ENCODE results near the gene IRF9. TPM values are rescaled to one million over a fixed set of nuclear protein-coding genes. Genes with fewer than 3 reads are reported as not detected.
A peak's percentile ranks its signal among the peaks of the same experiment; 100 is the strongest.

IRF9 gene
- total and polyA plus RNA-seq, 5 donors: 44.5 to 103 (median 54.1) TPM

DNA sequence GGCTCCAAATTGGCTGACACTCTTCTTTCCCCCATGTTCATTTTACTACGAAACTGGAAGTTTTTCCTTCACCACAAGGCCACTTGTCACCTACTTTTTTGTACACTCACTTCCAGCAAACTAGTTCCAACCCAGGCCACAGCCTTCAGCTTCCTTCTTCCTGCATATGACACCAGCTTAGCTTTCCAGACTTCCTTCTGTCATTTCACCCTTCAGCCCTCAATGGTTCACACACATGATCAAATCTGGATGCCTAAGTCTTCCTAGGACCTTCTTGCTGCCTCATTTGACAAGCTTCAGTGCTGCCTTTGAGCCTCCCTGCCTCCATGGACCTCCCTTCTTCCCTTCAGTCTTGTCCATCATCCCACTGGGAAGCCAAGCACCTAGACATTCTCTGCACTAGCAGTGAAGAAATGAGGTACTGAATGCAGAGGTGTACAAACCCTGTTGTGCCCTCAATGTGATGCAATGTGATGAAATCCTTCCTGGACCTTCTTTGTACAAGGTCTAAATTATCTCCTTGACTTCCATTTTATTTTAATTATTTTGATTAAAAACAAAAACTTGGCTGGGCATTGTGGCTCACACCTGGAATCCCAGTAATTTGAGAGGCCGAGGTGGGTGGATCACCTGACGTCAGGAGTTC is 6.5 kb downstream of the IRF9 start:
- WGBS: 77% methylated on average over 3 of the region's 3 CpGs
- Histone ChIP-seq H3K4me1 (ENCODE audit: control insufficient read depth, insufficient read depth, low read length) (peaks cover 3% of the 10 kb centered on the region), H3K9me3 (ENCODE audit: control insufficient read depth, low read length) (no peaks in the 10 kb centered on the region), H3K27me3 (ENCODE audit: control insufficient read depth, insufficient read depth) (no peaks in the 10 kb centered on the region), H3K27ac (ENCODE audit: low read length) (no peak overlapping the region), H3K4me3 (ENCODE audit: low read length) (no peak overlapping the region)
- intact Hi-C loops (cut with DNase I): no loop called here
- ATAC-seq: no peak
- no peak for DNase-seq

DNA sequence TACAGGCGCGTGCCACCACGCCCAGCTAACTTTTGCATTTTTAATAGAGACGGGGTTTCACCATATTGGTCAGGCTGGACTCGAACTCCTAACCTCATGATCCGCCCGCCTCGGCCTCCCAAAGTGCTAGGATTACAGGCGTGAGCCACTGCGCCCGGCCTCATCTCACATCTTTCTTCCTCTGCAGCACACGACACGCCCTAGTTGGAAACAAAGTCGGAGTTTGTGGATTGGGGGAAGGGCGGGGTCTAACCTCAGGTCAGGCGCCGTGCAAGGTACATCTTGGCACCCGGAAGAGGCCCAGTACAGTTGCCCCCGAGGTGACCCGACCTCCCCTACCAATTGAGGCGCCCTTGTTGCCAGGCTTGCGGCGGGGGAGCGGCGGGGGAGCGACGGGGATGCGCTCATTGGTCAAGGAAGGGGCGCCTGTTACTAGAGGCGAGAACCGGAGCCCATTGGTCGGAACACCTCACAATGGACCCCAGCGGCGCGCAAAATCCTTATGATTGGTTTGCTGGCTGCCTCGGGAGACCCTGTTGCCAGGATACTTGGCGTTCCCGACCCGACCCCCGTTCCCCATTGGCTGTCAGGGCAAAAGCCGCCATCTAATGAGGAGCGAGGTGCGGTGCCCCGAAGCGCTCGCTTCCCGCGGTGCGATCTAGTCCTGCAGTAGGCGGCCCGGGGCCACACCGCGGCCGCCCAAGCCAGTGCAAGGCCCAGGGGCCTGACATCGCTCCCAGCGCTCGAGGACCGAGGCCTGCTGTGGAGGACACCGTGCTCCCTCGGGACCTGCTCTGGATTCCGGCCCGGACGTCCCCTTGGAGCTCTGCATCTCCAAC is 10.6 kb downstream of the IRF9 start, which contains the start of gene REC8:
REC8 (plus strand) TSS at position 659 of the 839 bp plus-strand sequence. CDS start 473 bp downstream, outside the sequence.
- DNase-seq (peak; percentile 77 to 92 (median 91)), ATAC-seq (peak; percentile 82 to 86)
- Histone ChIP-seq H3K4me1 (ENCODE audit: control insufficient read depth, insufficient read depth, low read length) (no peaks in the 10 kb centered on the region), H3K9me3 (ENCODE audit: control insufficient read depth, low read length) (no peaks in the 10 kb centered on the region), H3K4me3 (ENCODE audit: low read length) (no peak within 1 kb of the TSS), H3K27me3 (ENCODE audit: control insufficient read depth, insufficient read depth) (no peaks in the 10 kb centered on the region), H3K27ac (ENCODE audit: low read length) (no peak within 1 kb of the TSS)
- intact Hi-C loops (cut with DNase I): no loop called here
- 14% methylated on average over 63 of the region's 63 CpGs for WGBS

DNA sequence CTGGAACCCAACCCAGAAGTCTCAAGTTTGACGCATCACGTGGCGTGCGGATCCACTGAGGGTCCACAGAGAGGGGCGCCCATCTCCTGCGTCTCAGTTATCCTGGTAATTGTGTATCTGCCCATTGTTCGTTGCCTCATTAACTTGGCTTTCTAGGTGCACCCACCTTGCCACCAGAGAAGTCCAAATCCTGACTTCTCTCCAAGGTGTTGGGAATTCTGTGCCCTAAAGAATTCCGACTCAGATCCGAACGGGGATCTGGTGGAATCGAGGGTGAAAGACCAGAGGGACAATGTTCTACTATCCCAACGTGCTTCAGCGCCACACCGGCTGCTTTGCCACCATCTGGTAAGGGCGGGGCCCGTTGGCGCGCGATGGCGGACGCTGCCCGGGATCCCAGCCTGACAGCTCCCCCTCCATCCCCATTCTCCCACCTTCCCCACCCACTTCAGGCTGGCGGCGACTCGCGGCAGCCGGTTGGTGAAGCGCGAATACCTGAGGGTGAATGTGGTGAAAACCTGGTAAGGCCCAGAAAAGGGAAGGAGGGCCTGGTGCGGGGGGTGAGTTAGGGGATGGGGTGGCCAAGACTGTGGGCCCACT is 11.3 kb downstream of the IRF9 start:
- H3K27ac ChIP-seq (ENCODE audit: low read length): no peak overlapping the region
- ATAC-seq: peak in 1 of 2 donors; percentile 3

DNA sequence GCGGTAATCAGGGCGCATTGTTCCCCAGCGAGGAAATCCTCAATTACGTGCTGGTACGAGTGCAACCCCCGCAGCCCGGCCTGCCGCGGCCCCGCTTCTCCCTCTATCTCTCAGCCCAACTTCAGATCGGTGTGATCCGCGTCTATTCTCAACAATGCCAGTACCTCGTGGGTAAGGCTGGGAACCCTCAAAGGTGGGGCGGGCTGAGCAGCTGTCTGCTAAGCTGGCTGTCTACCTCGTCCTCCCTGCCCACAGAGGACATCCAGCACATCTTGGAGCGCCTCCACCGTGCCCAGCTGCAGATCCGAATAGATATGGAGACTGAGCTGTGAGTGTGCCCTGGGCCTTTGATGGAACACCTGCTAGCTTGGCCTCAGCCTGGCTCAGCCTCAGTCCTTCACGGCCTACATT is 11.8 kb downstream of the IRF9 start:
- H3K9me3 ChIP-seq (ENCODE audit: control insufficient read depth, low read length): no peaks in the 10 kb centered on the region
- no peaks in the 10 kb centered on the region for H3K27me3 ChIP-seq (ENCODE audit: control insufficient read depth, insufficient read depth)
- no peak for ATAC-seq
- no peak overlapping the region for H3K27ac ChIP-seq (ENCODE audit: low read length)
- 72% methylated on average over 20 of the region's 20 CpGs for WGBS
- no peak overlapping the region for H3K4me3 ChIP-seq (ENCODE audit: low read length)
- intact Hi-C loops (cut with DNase I): no loop called here
- peak in 2 of 3 donors; percentile 16 to 43 for DNase-seq
- no peaks in the 10 kb centered on the region for H3K4me1 ChIP-seq (ENCODE audit: control insufficient read depth, insufficient read depth, low read length)

More for the DNA sequence above, 11.3 kb downstream of the IRF9 start:
- 33% methylated on average over 30 of the region's 30 CpGs for WGBS
- Histone ChIP-seq H3K27me3 (ENCODE audit: control insufficient read depth, insufficient read depth) (no peaks in the 10 kb centered on the region), H3K9me3 (ENCODE audit: control insufficient read depth, low read length) (no peaks in the 10 kb centered on the region), H3K4me1 (ENCODE audit: control insufficient read depth, insufficient read depth, low read length) (no peaks in the 10 kb centered on the region), H3K4me3 (ENCODE audit: low read length) (no peak overlapping the region)
- intact Hi-C loops (cut with DNase I): no loop called here
- DNase-seq: peak in 2 of 3 donors; percentile 31 to 61

DNA sequence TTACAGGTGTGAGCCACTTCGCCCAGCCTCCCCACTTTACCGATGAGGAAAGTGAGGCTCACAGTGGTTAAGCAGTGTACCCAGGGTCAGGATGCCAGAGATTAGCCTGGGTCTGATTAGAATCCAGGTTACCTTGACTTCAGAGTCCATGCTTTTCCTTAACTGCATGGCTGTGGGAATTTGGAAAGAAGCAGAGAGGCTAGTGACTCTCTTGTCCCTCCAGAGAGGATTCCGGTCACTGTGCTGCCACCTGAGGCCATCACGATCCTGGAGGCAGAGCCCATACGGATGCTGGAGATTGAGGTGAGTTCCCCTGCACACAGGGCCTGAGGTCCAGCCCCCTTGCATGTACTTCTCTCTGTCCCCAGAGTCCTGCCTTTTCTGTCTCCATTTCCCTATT is 15.5 kb downstream of the IRF9 start:
- Histone ChIP-seq H3K9me3 (ENCODE audit: control insufficient read depth, low read length) (no peaks in the 10 kb centered on the region), H3K27me3 (ENCODE audit: control insufficient read depth, insufficient read depth) (no peaks in the 10 kb centered on the region), H3K4me3 (ENCODE audit: low read length) (no peak overlapping the region), H3K27ac (ENCODE audit: low read length) (no peak overlapping the region), H3K4me1 (ENCODE audit: control insufficient read depth, insufficient read depth, low read length) (no peaks in the 10 kb centered on the region)
- intact Hi-C loops (cut with DNase I): no loop called here
- DNase-seq (peak in 1 of 3 donors; percentile 13), ATAC-seq (no peak)
- 97% methylated on average over 5 of the region's 5 CpGs for WGBS

DNA sequence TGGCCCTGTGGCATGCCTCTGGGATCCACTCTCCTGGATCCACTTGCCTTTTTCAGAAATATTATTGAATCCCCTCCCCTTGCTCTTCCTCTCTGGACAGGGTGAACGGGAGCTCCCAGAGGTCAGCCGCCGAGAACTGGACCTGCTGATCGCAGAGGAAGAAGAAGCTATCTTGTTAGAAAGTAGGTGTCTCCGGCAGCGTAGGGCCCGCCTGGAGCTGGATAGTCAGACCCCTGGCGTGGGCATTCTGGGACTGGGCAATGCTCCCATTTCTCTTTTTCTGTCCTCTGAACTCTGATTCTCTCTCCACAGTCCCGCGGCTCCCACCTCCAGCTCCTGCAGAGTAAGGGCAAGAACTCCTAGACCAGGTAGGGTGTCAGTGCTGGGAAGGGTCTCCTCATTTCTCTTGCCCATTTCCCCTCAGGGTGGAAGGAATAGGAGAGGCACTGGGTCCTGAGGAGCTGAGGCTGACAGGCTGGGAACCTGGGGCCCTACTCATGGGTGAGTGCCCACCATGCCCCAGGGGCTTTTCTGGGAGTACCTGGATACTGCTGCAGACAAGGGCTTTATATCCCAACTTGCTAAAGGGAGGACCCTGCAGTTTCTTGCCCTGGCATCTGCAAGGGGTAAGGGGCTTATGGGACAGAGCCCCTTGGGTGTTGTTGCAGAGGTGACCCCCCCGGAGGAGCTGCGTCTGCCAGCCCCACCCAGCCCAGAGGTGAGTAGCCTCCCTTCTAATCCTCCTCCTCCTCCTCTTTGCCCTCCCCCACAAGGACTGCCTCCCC is 16.2 kb downstream of the IRF9 start:
- 91% methylated on average over 12 of the region's 12 CpGs for WGBS
- intact Hi-C loops (cut with DNase I): no loop called here

DNA sequence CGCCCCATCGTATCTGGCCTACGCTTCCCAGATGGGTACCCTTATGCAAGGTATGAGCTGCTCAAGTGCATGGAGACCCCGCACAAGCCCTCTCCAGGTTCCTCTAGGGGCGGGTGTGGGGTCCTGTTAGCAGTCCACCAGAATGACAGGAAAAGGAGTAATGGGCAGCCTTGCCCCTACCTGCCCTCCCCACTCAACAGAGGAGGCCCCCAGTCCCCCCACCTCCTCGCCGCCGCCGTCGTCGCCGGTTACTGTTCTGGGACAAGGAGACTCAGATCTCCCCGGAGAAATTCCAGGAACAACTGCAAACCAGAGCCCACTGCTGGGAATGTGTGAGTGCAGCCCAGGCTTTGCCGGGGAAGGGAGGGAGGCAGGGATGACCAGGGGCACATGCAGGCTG is 16.8 kb downstream of the IRF9 start:
- no peaks in the 10 kb centered on the region for H3K4me1 ChIP-seq (ENCODE audit: control insufficient read depth, insufficient read depth, low read length)
- no peaks in the 10 kb centered on the region for H3K9me3 ChIP-seq (ENCODE audit: control insufficient read depth, low read length)
- 92% methylated on average over 14 of the region's 14 CpGs for WGBS
- no peak overlapping the region for H3K4me3 ChIP-seq (ENCODE audit: low read length)
- intact Hi-C loops (cut with DNase I): no loop called here
- DNase-seq (peak in 2 of 3 donors; percentile 21 to 40), ATAC-seq (no peak)
- no peaks in the 10 kb centered on the region for H3K27me3 ChIP-seq (ENCODE audit: control insufficient read depth, insufficient read depth)
- no peak overlapping the region for H3K27ac ChIP-seq (ENCODE audit: low read length)

More for the DNA sequence above, 16.2 kb downstream of the IRF9 start:
- Histone ChIP-seq H3K27me3 (ENCODE audit: control insufficient read depth, insufficient read depth) (no peaks in the 10 kb centered on the region), H3K27ac (ENCODE audit: low read length) (no peak overlapping the region), H3K4me1 (ENCODE audit: control insufficient read depth, insufficient read depth, low read length) (no peaks in the 10 kb centered on the region), H3K4me3 (ENCODE audit: low read length) (no peak overlapping the region), H3K9me3 (ENCODE audit: control insufficient read depth, low read length) (no peaks in the 10 kb centered on the region)
- peak in 2 of 3 donors; percentile 45 to 47 for DNase-seq
- ATAC-seq: no peak

DNA sequence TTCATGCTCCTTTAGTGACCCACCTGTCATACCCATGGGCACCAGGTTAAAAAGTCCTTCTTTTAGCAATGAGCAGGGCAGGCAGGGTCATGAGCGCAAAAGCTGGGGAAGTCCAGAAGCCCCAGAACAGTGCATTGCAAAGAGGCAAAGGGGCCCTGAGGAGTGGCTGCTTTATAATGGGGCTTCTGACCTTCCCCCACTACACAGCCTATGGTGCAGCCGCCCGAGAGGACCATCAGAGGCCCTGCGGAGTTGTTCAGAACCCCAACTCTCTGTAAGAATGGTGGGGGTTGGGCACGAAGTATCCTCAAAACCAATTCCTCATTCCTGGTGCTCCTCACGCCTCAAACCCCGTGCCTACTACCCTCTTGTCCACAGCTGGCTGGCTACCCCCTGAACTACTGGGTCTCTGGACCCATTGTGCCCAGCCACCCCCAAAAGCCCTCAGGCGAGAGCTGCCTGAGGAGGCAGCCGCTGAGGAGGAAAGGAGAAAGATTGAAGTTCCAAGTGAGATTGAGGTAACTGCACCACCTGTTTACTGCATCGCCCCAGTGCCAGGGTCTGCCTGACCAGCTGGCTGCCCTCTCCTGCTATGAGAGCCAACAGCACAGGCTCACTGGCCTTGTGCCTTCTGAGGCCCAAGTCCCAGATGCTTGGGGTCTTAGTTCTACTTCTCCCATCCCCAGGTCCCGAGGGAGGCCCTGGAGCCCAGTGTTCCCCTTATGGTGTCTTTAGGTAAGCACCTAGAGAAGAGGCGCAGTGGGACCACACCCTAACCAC is 17.5 kb downstream of the IRF9 start:
- no peak overlapping the region for H3K27ac ChIP-seq (ENCODE audit: low read length)

DNA sequence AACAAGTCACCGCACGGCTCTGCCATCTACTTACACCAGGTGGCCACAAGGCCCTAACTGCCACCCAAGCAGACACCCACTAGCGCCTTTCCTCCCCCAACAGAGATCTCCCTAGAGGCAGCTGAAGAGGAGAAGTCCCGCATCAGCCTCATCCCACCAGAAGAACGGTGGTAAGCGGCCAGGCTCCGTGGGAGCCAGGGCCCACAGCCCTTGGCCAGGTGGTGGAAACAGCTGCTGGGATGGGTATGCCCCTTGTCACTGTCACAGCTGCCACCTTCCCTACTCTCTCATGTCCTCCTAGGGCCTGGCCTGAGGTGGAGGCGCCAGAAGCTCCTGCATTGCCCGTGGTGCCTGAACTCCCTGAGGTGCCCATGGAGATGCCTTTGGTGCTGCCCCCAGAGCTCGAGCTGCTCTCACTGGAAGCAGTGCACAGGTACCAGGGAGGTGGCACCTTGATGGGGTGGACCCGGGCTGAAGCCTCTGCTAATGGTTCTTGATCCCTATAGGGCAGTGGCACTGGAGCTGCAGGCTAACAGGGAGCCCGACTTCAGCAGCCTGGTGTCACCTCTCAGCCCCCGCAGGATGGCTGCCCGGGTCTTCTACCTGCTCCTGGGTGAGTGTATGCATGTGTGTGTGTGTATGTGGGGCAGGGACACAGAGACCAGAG is 18.4 kb downstream of the IRF9 start:
- ATAC-seq (peak in 1 of 2 donors; percentile 1), DNase-seq (peak in 2 of 3 donors; percentile 33 to 48)
- no peaks in the 10 kb centered on the region for H3K27me3 ChIP-seq (ENCODE audit: control insufficient read depth, insufficient read depth)
- H3K4me3 ChIP-seq (ENCODE audit: low read length): no peak overlapping the region
- H3K9me3 ChIP-seq (ENCODE audit: control insufficient read depth, low read length): no peaks in the 10 kb centered on the region
- intact Hi-C loops (cut with DNase I): no loop called here
- WGBS: 90% methylated on average over 14 of the region's 14 CpGs
- H3K4me1 ChIP-seq (ENCODE audit: control insufficient read depth, insufficient read depth, low read length): no peaks in the 10 kb centered on the region
- H3K27ac ChIP-seq (ENCODE audit: low read length): peak overlapping the region; percentile 43

More for the DNA sequence above, 17.5 kb downstream of the IRF9 start:
- H3K4me3 ChIP-seq (ENCODE audit: low read length): no peak overlapping the region
- no peaks in the 10 kb centered on the region for H3K4me1 ChIP-seq (ENCODE audit: control insufficient read depth, insufficient read depth, low read length)
- intact Hi-C loops (cut with DNase I): no loop called here
- H3K27me3 ChIP-seq (ENCODE audit: control insufficient read depth, insufficient read depth): no peaks in the 10 kb centered on the region
- no peak for ATAC-seq
- no peaks in the 10 kb centered on the region for H3K9me3 ChIP-seq (ENCODE audit: control insufficient read depth, low read length)
- DNase-seq: peak in 2 of 3 donors; percentile 36
- WGBS: 93% methylated on average over 12 of the region's 12 CpGs

All from right cardiac atrium (tissue), 5 donors.